Measurements from ENCODE around the gene TMEM9. TPM values are rescaled to one million over a fixed set of nuclear protein-coding genes. Genes with fewer than 3 reads are reported as not detected.

TMEM9 gene
- total and polyA plus RNA-seq, 10 of the 15 experiments (the other 5 are each of a cell fraction or from before 2014, with no cell fraction given): 7.2 to 46.1 (median 17.3) TPM

- H3K36me3 ChIP-seq (ENCODE audit: control insufficient read depth in 2 of 2, insufficient read depth in 2 of 2, low read length in 1 of 2): peaks cover 4 to 6% of the 10 kb centered on the region in 2 experiments; a peak in 3 of 4 replicates
These were observed 15.0 kb downstream of the TMEM9 start for GRCh38 chr1:201139306-201139705.

More at GRCh38 chr1:201139306-201139705, 15.0 kb downstream of the TMEM9 start:
- TF ChIP-seq CHD4 (IDR thresholded peaks at IDR 0.05): no peak
- TF ChIP-seq NR2C1 (IDR thresholded peaks at IDR 0.05): no peak
- TF ChIP-seq, protein P1, sequence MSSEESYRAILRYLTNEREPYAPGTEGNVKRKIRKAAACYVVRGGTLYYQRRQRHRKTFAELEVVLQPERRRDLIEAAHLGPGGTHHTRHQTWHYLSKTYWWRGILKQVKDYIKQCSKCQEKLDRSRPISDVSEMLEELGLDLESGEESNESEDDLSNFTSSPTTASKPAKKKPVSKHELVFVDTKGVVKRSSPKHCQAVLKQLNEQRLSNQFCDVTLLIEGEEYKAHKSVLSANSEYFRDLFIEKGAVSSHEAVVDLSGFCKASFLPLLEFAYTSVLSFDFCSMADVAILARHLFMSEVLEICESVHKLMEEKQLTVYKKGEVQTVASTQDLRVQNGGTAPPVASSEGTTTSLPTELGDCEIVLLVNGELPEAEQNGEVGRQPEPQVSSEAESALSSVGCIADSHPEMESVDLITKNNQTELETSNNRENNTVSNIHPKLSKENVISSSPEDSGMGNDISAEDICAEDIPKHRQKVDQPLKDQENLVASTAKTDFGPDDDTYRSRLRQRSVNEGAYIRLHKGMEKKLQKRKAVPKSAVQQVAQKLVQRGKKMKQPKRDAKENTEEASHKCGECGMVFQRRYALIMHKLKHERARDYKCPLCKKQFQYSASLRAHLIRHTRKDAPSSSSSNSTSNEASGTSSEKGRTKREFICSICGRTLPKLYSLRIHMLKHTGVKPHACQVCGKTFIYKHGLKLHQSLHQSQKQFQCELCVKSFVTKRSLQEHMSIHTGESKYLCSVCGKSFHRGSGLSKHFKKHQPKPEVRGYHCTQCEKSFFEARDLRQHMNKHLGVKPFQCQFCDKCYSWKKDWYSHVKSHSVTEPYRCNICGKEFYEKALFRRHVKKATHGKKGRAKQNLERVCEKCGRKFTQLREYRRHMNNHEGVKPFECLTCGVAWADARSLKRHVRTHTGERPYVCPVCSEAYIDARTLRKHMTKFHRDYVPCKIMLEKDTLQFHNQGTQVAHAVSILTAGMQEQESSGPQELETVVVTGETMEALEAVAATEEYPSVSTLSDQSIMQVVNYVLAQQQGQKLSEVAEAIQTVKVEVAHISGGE (CRISPR knock-in tag; IDR thresholded peaks at IDR 0.05): no peak
- no peak for TF ChIP-seq ZZZ3 (IDR thresholded peaks at IDR 0.05; ENCODE audit: control insufficient read depth, insufficient read length, low read depth)
- TF ChIP-seq MYC (IDR thresholded peaks at IDR 0.05; ENCODE audit: insufficient read depth, insufficient read length, insufficient replicate concordance, low read length, severe bottlenecking): no peak
- TF ChIP-seq GABPA (IDR thresholded peaks at IDR 0.05; ENCODE audit: low read depth): no peak
- no peak for TF ChIP-seq ZNF384 (IDR thresholded peaks at IDR 0.05; ENCODE audit: borderline replicate concordance, low read depth, low read length)
- Histone ChIP-seq H3K27me3 (replicated peaks in 1 of 2; ENCODE audit: control insufficient read depth in 2 of 2, insufficient read depth in 2 of 2, low read length in 1 of 2) (no peaks in the 10 kb centered on the region), H4K20me1 (ENCODE audit: control insufficient read depth, insufficient read depth) (no peaks in the 10 kb centered on the region; the same call in 1 of the 2 replicates), H2AFZ (ENCODE audit: control insufficient read depth, low read depth, low read length) (no peak overlapping the region), H3K9me3 (replicated peaks; ENCODE audit: control insufficient read depth, insufficient read depth, low read length) (no peaks in the 10 kb centered on the region), H3K9ac (ENCODE audit: control insufficient read depth, insufficient read depth, low read length) (no peak overlapping the region), H3K27ac (ENCODE audit: control insufficient read depth, insufficient read depth) (no peak overlapping the region), H3K4me1 (ENCODE audit: control insufficient read depth, insufficient read depth, low read length) (no peaks in the 10 kb centered on the region), H3K4me3 (no peak overlapping the region), H3K4me2 (ENCODE audit: control insufficient read depth, insufficient read depth) (no peak overlapping the region), H3K79me2 (ENCODE audit: control insufficient read depth, insufficient read depth, low read length) (no peaks in the 10 kb centered on the region)
- ChIA-PET RAD21 (ENCODE audit: unreplicated experiment) (no interaction called here), POLR2A (no interaction called here), CTCF (interaction anchor here (1.1 to 2.0 kb wide), 2 partner anchors 15 to 20 kb away, joined by 4 to 7 read pairs; partner anchors contain the start of gene TMEM9), SMC1A (ENCODE audit: uncharacterized antibody, unreplicated experiment) (no interaction called here)
- DNase-seq (ENCODE audit: low read depth, low spot score): no peak
- intact Hi-C loops (cut with micrococcal nuclease; ENCODE audit: unreplicated experiment): no loop called here
- WGBS (ENCODE audit: insufficient coverage, insufficient replicate concordance, low lambda C conversion rate, missing lambda C conversion rate): 92% methylated on average over 5 of the region's 5 CpGs
- ATAC-seq: no peak
- no TSS peak for BruUV-seq (replicated peaks)
- in situ Hi-C loops (cut with MboI): no loop called here
- FAIRE-seq: no peak

Measured in GM12878 (cell line).